GM12872 (cell line): ENCODE data around the gene ANO6.

Source experiments
- TF ChIP-seq, protein P1 (sequence below): IDR thresholded peaks from 3 replicates; pipeline ENCODE4 v1.5.1; 2011; ENCODE audit warnings: low read depth, mild to moderate bottlenecking, low read length, moderate library complexity; ENCODE audit not compliant: insufficient read depth

The ANO6 gene

DNA sequence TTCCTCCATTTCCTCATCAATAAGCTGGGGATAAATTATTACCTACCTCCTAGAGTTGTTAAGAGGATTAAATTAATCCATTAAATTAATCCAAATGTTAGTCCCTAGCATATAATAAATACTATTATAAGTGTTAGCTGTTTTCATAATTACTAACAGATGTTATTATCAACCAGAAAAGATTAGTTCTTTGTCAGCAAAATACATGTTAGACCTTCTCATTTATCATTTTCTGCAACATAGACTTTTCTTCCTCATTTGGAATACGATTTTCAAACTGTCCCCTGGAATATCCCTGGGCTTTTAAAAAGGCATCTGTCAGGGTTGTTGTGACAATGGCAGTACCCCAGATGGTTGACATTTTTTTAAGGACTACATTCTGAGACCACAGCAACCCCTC is 133.1 kb downstream of the ANO6 start:
- TF ChIP-seq, protein P1, sequence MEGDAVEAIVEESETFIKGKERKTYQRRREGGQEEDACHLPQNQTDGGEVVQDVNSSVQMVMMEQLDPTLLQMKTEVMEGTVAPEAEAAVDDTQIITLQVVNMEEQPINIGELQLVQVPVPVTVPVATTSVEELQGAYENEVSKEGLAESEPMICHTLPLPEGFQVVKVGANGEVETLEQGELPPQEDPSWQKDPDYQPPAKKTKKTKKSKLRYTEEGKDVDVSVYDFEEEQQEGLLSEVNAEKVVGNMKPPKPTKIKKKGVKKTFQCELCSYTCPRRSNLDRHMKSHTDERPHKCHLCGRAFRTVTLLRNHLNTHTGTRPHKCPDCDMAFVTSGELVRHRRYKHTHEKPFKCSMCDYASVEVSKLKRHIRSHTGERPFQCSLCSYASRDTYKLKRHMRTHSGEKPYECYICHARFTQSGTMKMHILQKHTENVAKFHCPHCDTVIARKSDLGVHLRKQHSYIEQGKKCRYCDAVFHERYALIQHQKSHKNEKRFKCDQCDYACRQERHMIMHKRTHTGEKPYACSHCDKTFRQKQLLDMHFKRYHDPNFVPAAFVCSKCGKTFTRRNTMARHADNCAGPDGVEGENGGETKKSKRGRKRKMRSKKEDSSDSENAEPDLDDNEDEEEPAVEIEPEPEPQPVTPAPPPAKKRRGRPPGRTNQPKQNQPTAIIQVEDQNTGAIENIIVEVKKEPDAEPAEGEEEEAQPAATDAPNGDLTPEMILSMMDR = no peak

DNA sequence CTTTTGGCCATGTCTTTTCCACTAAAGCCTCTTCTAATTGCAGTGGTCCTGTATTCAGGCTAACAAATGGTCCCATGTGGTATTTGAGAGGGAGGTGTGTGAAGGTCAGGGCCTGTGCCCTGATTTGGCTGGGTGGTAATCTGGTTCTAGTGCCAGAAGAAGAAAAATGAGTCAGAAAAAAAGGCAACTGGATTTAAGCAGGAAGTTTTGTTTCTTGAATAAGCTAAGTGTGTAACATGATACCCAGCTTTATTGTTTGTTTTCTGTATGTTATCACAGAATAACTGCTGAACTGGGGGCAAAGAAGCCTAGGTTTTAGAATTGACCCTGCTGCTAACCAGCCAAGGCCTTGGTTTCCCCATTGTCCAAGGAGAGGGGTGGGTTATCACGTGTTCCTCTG is 134.0 kb downstream of the ANO6 start:
- TF ChIP-seq, protein P1 = no peak

DNA sequence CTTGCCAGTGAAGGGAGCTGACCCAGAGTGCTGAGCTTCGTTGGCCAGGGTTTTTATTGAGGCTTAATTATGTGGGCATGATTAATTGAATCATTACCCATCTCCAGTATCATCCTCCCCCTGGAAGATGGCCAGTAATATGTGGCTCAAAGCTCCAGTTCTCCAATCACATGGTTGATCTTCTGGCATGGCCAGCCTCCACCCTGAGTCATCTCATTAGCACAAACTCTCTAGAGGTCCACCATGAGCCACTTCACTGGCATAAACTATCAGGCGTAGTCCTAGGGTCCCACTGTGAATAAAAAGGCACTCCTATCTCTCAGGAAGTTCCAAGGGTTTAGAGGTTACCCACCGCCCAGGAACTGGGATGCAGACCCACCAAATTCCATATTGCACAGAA is 135.0 kb downstream of the ANO6 start:
- TF ChIP-seq, protein P1 = no peak

DNA sequence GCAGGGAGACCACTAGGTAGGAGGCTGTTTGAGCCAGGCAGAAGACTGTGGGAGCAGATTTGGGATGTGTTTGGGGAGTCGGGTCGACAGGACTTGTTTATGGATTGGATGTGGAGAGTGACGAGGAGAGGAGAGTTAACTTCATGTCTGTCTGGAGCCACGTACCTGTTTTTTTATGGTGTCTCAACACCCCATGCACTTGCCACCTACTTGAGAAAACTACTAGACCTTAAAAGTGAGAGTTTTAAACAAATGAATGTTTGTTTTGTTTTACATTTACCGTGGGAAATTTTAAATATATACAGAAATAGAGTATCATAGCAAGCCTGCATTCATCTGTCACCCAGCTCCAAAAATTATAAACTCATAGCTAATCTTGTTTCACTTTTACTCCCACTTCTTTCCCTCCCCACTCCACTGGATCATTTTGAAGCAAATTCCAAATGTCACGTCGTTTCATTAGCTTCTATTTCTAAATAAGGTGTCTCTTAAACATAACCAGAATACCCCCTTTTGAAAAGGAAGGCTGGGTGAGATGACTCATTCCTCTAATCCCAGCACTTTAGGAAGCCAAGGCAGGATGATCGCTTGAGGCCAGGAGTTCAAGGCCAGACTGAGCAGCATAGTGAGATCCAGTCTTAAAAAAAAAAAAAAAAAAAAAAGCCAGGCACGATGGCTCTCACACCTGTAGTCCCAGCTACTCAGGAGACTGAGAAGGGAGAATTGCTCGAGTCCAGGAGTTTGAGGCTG is 136.2 kb downstream of the ANO6 start:
- TF ChIP-seq, protein P1 = no peak

DNA sequence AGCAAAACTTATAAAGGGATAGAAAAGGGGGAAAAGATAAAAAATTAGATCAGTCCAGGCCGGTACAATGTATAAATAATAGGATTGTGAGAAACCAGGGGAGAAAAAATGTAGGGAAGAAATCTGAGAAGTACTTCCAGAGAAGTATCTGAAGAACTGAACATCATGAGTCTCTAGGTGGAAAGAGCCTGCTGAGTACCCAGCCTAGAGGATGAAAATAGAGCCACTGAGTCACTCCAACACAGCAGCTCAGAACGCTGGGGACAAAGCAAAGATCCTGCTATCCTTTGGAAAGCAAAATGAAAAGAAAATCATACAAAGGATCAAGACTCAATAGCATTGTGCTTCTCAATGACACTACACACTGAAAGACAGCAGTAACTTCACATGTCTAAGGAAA is 138.0 kb downstream of the ANO6 start:
- TF ChIP-seq, protein P1 = no peak

DNA sequence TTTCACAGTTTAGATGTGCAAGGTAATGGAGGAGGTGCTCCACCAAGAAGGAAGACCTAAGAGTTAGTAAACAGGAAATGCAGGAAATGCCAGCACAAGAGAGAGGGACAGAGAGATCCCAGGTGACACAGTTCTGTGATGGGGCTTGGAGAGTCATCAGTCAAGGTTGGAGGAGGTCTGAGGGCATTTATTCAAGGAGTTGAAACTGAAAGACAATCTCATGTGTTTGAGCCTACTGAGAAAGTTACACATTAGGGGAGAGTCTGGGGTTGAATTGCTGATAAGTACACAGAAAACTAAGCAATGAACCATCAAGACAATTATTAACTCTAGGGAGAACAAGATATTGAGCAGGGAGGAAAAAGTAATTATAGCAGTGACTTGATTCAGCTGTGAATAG is 138.5 kb downstream of the ANO6 start:
- TF ChIP-seq, protein P1 = no peak

DNA sequence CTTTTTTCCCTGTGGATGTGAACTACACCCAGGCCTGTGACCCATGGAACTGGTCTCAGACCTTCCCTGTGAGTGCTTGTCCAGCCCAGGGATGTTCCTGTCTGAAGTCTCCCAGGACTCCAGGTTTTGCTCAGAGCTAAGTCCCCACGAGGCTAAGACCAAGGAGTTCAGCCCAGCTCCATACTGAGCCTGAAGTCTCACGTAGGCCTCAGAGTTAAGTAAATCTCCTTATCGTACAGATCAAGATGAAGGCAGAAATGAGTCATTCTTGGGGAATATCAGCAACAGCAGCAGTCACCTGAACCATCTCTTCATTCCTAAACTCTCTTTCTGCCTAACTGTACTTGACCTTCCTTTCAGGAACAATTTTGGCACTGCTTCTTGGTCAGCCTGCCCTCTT is 139.8 kb downstream of the ANO6 start:
- TF ChIP-seq, protein P1 = no peak
